GM19239 (cell line): ENCODE results near the gene ECT2.
"Not testable (repeated sequence)": the region's sequence is repeated elsewhere in the genome, so short reads cannot be mapped to it uniquely, and the experiment has no call there.

Source experiments
- DNase-seq: peaks from one replicate; pipeline ENCODE4 v3.0.0; 2011; ENCODE audit warnings: low spot score; ENCODE audit not compliant: insufficient read length
- FAIRE-seq: peaks from 2 replicates; lab custom pipeline; 2011; peaks lifted over from hg19 to GRCh38; lab: Jason Lieb, UNC

Gene ECT2

DNA sequence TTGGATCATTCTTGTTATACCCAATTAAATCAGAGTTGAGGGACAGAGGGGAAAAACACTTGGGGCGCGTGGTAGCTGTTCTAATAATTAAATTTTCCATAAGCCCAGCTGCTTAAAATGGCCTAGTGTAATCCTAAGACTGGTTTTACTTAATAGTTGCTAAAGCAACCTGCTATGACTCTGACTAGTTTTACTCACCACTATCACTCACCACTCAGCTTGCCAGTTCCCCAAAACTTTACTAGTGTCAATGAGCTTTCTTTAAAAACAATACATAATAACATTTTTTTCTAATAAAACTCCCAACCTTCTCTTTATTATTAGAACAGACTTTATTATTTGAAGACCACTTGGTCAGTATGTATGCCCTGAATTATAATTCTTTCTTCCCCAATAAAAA, 49.6 kb downstream of the ECT2 start:
- FAIRE-seq (no peak), DNase-seq (no peak)

DNA sequence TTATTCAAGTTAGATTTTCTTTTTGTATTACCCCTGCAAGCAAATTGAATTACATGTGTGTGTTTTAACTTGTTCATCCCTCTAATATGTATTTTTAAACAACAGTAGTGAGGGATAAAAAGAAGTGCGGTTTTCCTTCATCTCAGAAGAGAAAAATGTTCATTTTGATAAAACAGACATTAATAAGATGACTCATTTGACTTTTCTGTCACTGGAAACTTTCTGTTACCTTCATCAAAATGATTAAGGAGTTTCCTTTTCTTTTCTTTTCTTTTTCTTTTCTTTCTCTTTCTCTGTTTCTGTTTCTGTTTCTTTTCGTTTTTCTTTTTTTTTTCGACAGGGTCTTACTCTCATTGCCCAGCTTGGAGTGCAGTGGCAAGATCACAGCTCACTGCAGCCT, 53.0 kb downstream of the ECT2 start:
- no peak for FAIRE-seq

DNA sequence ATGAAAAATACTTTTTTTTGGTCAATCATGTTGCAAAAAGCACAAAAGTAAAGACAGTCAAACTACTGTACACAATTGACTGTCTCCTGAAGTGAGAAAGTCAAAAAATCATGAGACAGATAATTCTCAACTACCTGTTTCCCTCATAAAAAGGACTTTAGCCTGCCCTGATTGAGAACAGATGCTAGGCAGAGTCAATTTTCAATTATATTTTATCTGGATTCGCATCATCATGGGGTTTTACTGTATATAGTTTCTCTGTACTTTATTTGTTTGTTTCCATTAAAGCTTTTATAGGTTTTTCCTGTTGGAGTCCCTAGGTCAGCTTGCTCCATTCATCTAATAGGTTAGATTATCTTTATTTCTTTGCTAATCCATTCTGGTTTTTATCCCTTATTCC, 53.8 kb downstream of the ECT2 start:
- FAIRE-seq = peak; percentile 55
- no peak for DNase-seq

More for the DNA sequence above, 53.0 kb downstream of the ECT2 start:
- DNase-seq = no peak

DNA sequence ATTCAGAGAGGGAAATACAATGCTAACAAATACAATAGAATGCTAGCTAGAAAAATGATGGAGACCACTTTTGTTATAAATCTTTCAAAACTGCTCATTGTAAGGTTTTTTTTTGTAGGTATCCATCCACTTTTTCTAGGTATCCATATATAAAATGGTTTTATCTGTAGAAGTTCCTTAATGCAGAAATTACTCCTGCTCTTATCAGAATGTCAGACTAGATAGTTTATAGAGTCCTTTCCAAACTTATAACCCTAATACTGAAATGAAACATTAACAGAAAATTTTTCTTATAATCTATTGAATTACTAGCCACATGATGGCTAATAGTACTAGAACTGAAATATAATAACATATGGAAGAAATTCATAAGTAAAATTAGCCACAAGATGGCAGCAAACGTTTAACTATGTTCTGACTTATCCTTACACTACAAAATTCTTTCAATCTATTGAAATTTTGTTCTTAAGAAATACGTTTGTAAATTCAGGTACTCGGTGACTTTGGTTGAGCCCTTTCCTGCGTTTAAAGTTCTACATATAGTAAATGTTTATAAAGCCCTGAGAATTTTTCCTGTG, 58.5 kb downstream of the ECT2 start:
- FAIRE-seq = no peak
- no peak for DNase-seq

DNA sequence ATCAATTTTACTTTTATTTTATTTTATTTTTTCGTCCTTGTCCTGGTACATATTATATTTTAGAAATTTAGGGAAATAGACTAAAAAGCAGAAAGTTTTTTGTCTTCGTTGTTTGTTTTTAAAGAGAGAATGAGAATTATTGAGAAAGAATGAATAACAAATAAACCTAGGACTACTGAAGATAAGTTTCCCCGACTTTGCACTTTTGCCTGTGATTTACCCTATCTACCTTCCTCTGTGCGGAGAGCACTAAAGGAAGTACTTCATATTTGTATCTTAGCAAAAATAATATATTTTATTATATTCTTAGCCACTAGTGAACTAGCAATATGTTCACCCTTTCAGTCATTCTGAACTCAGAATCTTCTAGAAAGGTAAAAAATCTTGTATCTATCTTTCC, 60.6 kb downstream of the ECT2 start:
- no peak for FAIRE-seq
- DNase-seq = no peak

DNA sequence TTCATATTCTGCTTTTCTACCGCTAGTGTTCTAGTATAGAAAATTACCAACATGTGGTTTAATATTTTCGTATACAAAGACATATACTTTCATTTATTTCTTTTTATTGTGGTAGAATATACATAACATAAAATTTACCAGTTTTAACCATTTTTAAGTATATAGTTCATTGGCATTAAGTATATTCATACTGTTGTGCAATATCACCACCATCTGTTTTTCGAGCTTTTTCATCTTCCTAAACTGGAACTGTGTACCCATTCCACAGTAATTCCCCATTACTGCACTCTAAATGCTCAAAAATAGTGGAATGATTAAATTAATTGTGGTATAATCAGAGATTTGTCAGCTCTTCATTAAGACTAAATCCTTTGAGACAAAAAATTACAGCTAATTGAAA, 62.9 kb downstream of the ECT2 start:
- DNase-seq (no peak), FAIRE-seq (no peak)

DNA sequence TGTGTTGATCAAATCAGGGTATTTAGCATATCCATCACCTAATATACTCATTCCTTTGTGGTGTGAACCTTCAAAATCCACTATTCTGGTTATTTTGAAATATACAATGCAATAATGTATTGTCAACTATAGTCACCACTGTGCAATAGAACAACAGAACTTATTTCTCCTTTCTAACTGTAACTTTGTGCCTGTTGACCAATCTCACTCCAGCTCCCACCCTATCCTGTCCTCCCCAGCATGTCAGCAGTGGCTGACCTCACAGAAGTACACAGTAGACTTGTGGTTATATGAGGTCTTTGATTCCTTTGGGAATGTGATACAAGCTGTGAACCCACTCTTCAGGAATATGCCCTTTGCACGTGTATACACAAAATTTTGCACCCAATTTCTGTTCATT, 64.2 kb downstream of the ECT2 start:
- FAIRE-seq (no peak), DNase-seq (no peak)

DNA sequence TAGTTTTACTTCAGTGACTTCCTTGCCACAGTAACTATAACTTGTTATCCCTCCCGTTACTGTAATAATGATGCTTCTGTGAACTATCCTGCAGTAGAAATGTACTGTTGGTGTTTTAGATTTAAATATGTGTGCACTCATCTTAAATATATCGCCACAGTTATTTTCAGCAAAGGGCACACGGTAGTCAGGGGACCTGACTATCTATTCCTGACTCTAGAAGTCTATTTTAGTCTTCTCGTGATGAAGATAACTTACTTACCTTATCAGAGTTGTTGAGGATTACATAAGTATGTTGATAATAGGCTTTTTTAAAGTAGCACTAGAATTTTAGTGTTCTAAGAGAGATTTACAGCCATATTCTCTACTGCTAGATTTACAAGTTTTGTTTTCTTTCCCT, 65.3 kb downstream of the ECT2 start:
- DNase-seq (no peak), FAIRE-seq (no peak)

DNA sequence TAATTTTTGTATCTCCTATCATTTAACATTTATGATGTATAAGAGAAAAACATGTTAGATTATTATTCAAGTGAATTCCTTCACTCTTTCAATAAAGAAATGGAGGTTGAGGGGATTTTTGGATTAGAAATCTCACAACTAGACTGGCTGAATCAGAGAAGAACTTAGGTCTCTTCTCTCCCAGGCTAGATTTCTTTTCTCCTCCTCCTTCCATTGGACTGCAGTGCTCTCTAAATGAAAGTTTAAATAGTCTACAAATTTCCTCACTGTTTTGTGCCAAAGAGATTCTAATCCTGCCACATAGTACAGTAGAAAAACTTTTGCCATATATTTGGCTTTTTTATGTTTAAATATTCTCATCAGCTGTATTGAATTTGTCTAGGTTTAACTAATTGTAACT, 65.8 kb downstream of the ECT2 start:
- DNase-seq (no peak), FAIRE-seq (no peak)

DNA sequence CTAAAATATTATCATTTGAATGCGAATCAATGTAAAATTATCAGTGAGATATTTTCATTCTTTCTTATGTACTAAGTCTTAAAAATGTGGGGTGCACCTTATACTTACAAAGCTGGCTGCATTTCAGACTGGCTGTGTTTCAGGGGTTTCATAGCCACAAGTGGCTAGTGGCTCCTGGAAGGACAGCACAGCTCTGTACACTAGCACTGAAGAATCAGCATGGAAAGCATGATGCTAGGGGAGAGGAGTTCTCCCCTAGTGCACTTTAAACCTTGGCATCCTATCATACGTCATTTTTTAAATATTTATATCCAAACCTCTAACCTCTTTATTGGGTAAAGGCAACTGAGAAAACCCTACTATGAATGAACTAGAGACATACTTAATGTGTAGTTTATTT, 66.4 kb downstream of the ECT2 start:
- FAIRE-seq = no peak
- no peak for DNase-seq

DNA sequence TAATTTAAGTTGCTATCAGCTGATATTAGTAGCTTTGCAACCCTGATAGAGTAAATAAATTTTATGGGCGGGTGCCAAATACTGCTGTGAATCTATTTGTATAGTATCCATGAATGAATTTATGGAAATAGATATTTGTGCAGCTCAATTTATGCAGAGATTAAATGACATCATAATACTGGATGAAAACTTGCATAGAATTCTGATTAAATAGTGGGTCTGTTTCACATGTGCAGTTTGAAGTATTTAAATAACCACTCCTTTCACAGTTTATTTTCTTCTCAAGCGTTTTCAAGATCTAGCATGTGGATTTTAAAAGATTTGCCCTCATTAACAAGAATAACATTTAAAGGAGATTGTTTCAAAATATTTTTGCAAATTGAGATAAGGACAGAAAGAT, 70.0 kb downstream of the ECT2 start:
- FAIRE-seq (peak; percentile 4), DNase-seq (no peak)

DNA sequence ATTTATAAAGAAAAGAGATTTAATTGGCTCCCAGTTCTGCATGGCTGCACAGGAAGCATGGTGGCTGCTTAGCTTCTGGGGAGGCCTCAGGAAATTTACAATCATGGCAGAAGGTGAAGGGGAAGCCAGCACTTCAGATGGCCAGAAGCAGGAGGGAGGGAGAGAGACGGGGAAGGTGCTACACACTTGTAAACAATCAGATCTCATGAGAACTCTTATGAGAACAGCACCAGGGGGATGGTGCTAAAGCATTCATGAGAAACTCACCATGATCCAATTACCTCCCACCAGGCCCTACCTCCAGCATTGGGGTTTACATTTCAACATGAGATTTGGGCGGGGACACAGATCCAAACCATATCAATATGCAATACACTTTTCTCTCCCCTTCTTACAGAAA, 73.7 kb downstream of the ECT2 start:
- FAIRE-seq = no peak
- no peak for DNase-seq

DNA sequence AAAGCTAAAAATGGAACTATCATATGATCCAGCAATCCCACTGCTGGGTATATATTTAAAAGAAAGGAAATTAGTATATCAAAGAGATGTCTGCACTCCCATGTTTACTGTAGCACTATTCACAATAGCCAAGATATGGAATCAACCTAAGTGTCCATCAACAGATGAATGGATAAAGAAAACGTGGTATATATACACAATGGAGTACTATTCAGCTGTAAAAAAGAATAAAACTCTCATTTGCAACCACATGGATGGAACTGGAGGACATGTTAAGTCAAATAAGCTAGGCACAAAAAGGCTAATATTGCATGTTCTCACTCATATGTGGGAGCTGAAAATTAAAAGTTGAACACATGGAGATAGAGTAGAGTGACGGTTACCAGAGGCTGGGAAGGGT, 76.7 kb downstream of the ECT2 start:
- DNase-seq, FAIRE-seq: not testable (repeated sequence)

DNA sequence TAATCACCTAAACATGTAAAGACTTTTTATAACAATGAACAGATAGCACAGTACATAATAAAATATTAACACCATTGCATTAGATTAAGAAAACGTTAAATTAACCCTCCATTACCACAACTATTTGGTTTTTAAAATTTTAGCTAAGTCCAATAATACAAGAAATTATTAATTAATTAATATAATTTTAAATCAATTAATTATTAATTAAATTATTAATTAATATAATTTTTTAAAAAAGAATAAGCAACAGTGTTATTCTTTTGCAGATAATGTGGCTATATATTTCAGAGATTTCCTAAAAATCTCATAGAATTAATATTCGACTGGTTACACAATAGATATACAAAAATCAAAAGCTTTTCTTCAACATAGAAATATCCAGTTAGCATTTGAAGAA, 82.5 kb downstream of the ECT2 start:
- no peak for FAIRE-seq
- no peak for DNase-seq

DNA sequence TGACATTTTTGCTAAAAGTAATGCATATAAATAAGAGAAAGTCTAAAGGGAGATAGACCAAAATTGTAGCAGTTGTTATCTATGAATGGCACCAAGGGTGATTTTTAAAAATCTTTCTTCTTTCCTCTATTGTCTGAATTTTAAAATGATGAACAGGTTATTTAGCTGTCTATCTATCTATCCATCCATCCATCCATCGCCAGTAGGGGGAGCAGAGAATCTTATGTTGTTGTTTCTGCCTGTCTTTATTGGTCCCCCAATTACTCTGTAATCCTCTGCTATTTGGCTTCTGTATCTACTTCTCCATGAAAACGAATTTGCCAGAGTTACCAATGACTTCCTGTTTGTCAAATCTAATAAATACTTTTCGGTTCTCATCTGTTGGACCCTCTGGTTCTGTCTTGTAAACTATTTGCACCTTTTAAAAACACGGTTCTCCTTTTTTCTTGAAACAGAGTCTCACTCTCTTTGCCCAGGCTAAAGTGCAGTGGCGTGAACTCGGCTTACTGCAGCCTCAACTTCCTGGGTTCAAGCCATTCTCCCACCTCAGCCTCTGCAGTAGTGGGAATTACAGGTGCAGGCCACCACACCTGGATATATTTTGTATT, 86.0 kb downstream of the ECT2 start:
- FAIRE-seq = peak; percentile 63
- no peak for DNase-seq

DNA sequence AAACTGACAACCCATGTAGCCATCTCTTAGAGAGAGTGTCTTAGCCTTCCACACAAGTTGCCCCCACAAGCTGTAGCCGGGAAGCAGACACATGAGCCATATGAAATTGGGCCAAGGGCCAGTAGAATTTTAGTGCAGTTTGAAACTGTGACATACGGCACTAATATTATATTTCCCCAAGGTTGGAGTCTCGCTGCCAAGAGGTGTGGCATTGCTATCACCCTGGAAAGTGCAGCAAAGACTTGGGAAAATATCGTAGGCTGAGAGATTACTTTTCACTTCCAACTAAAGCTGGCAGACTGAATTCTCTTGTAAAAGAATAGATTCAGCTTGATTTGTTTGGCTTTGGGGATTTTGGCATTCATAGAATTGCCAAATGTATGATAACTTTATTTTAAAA, 89.2 kb downstream of the ECT2 start:
- no peak for DNase-seq

DNA sequence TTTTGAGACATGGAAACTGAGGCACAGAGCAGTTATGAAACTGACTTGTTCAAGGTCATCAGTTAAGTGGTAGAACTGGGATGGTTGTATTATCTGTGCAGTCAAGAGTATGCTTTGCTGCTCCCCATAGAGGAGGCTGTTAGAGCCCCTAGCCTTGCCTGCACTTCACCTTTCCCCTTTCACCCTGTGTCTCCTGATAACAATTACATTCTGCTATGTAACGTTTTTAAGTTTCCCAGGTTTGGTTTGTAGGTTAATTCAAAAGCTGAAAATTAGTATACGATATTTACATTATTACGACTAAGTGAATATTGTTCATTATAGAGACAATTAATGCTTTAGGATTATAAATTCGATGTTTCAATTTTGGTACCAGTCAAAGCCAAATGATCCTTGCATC, 89.9 kb downstream of the ECT2 start:
- DNase-seq = no peak
- no peak for FAIRE-seq

More for the DNA sequence above, 89.2 kb downstream of the ECT2 start:
- no peak for FAIRE-seq

DNA sequence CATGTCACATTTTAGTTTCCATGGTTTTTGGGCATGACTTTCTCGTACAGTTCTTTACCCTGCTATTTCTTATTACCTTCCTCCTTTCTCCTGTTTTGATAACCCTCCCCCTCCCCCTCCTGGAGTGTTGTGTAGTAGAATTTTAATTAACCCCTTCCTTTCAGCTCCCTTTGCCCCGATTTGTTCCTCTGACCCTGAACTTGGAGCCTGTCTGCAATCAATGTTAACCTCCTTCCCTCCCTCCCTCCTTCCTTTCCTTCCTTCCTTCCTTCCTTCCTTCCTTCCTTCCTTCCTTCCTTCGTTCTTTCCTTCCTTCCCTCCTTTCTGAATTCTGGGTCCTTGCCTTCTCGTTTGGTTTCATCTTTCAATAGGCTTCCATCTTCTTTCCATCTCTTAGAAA, 90.4 kb downstream of the ECT2 start:
- no peak for DNase-seq
- no peak for FAIRE-seq

DNA sequence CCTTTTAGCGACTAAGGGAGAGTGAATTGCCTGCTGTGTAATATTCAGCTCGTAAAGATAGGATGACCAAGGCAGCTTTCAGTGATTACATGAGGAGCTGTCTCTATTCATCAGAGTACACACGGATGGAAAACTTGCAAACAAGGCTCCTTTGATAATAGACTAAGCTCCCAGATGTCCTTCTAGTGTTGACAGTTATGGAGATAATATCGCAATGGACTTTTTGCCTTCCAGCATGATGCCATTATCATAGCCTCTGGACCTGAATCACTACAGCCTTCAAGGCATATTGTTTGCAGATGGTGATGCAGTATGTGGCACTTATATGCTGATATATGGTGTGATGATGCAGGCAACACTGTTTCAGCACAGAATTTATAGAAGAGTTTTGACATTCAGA, 93.9 kb downstream of the ECT2 start:
- FAIRE-seq (no peak), DNase-seq (no peak)

DNA sequence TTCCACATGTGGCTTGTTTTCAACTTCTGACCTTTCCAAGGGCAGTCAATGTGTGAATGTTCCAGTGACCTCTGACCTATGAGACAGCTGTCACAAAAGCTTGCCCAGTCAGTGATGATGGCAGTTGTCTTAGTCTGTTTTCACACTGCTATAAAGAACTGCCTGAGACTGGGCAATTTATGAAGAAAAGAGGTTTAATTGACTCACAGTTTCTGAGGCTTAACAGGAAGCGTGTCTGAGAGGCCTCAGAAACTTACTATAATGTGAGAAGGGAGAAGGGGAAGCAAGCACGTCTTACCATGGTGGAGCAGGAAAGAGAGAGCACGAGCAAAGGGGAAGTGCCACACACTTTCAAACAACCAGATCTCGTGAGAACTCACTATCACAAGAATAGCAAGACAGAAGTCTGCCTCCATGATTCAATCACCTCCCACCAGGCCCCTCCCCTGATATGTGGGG, 95.6 kb downstream of the ECT2 start:
- FAIRE-seq (no peak), DNase-seq (no peak)

DNA sequence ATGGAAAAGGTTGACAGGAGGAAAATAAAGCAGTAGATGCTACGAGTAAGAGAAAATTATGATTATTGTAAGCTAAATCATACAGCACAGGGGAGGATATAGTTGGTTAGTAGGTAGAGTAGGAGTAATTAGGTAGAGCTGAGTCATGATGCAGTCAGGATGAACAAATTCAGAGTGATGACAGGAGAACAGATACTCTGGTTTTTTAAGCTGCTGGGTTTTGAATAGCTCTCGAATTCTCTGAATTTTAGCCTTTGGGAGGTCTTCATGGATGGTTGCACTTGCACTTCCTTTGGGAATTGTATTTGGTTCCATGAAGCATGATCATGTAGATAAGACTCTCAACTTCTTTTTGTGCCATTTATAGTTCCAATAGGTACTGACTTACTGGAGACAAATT, 96.2 kb downstream of the ECT2 start:
- DNase-seq (no peak), FAIRE-seq (no peak)

DNA sequence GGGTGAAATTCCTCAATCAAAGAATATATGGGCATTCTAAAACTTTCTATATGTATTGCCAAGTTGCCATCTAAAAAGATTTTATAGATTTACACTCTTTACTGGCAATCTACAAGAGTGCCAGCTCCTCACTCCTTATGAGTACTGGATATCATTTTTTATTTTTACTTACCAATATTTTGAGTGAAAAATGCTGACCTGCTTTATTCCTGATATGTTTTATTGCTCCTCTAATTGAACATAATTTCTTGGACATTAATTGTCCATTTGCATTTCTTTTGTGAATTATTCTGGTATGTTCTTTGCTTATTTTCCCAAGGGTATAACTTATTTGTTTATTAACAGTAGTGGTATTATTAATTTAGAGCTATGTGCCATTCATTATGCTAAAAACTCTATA, 96.8 kb downstream of the ECT2 start:
- FAIRE-seq (no peak), DNase-seq (no peak)
